NCI-H524 treated with DMSO at 0.1 percent for 48 hours (cell line): ENCODE measurements around the gene SEC24D.
A peak's percentile ranks its signal among the peaks of the same experiment; 100 is the strongest.
"Not testable (repeated sequence)": the region's sequence is repeated elsewhere in the genome, so short reads cannot be mapped to it uniquely, and the experiment has no call there.

Experiments used
- DNase-seq: peaks from one replicate; lab custom pipeline; 2025; lab: John Stamatoyannopoulos, UW

The SEC24D gene

GRCh38 chr4:118835571-118836300, at the start of gene SEC24D:
TSS of gene SEC24D (minus strand) at chr4:118836126. CDS start at chr4:118833696, 2,430 bp downstream.
- DNase-seq, result no peak

DNA sequence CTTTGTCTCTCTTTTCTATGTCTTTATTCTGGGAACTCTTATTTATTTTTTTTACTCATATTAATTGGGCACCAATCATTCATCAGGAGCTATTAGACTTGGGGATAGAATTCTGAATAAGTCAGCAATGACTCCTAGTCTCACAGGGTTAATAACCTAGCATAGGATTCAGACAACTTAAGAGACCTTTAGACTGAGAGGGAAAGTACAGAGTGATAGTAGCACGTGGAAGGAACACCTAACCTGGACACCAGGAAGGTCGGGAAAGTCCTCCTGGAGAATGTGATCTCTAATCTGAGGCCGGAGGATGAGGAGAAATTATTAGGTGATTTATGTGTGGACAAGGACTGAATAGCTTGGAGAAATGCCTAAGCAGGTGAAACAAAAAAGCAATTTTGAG, 48.8 kb upstream of the SEC24D start:
- DNase-seq, result no peak

DNA sequence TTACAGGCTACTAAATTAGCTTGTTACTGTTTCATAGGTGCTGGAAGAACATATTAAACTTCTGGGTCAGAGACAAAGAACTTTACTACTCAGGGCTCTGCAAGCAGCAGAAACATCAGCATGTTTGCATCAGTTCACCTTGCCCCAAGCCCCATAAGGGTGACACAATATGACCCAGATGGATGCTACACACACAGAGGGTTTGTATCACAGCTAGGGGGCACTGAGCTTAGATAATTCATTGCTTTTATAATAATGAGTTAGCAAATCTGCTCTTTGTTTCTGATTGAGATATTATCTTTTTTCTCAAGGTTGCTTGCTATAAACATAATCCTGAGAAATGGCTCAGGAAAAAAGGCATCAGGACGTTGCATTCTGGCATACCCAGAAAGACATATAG, 47.9 kb upstream of the SEC24D start:
- no peak for DNase-seq

GRCh38 chr4:118881512-118882146, 45.7 kb upstream of the SEC24D start:
- no peak for DNase-seq

DNA sequence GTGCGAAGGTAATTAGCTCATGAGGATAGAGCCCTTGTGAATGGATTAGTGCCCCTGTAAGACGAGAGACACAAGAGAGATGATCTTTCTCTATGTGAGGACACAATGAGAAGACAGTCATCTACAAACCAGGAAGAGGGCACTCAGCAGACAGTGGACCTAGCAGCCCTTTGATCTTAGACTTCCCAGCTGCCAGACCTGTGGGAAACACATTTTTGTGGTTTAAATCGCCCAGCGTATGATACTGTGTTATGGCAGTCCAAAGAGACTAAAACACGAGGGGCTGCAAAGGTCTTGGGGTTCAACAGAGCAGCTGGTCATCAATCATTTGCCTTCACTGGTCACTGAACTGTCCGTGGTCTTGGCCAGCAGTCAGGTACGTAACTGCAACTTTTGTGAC, 43.5 kb upstream of the SEC24D start:
- no peak for DNase-seq

- not testable (repeated sequence) for DNase-seq
Measured at GRCh38 chr4:118878507-118878906, 42.6 kb upstream of the SEC24D start.

DNA sequence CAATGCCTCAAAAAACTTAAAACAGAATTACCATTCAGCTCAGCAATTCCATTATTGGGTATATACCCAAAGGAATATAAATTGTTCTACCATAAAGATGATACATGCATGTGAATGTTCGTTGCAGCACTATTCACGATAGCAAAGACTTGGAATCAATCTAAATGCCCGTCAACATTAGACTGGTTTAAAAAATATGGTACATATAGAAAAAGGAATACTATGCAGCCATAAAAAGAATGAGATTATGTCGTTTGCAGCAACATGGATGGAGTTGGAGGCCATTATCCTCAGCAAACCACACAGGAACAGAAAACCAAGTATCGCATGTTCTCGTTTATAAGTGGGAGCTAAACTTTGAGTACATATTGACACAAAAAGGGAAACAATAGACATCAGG, 41.9 kb upstream of the SEC24D start:
- no peak for DNase-seq

DNA sequence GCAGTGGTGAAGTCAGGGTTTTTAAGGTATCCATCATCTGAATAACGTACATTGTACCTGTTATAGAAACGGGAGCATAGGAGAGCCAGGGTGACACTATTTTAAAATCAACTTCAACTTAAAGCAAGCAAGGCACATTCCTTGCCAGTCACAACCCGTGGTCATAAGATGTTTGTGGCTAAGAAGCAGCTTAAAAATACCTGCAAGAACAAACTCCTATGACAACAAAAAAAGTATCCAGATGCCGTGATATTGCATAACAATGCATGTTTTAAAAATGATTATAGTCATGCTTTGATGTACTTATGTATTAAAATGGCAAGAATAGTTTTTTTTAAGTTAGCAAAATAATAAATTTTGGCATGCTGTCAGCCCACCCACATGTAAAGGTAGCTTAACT, 36.3 kb upstream of the SEC24D start:
- DNase-seq, result no peak

DNA sequence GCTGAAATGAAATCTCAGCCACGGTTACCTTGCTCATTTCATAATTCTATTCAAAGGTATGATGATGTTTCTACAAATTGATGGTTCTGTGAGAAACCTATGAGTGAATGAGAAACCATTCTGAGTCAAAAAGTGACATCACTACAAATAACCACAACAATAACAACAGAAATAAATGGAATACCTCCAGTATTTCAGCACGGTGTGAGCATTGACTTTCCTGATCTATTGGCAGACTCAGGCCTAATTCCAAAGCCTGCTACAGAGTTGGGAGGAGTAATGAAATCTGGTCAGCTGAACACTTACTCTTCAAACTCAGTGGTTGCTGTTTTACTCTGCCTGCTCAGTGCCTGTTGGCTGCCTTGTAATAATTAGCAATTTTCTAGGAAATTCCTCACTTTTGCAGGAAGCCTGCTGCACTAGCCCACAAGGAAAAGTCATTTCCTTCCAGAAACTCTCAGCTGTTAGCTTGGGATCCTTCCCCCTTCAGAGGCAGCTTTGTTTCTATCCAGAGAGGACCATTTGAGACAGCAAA, 33.9 kb upstream of the SEC24D start:
- no peak for DNase-seq

DNA sequence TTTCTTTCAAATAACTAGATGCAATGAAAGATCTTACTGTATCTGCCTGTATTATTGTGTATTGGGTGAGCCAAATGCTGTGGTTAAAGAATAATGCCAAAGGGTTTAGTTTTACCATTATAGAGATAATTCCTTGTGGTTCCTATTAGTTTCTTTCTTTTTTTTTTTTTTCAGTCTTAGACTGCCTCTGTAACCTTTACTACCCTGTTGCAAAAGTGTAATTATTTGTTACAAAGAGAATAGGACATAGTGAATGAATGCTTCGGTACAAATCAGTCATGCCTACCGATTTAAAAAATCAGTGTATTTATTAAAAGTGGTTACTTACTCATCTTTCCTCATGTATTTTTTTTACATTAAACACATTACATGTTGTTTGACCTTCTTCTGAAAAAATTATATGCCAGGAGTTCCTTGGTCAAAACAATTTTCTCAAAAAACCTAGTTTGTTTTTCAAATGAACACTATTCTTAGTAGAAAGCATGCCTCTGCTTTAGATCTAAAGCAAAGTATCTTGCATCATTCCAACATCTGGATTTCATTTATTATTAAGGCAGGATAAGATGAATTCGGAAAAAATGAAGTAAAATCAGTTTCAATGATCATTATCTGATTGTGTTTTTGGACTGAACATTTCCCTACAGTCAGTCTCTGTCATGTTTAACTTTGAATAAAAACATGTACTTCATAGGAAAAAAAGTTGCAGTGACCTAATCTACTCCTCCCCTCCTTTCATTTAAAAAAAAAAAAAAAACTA, 31.6 kb upstream of the SEC24D start:
- DNase-seq, result no peak

- DNase-seq, result no peak
Measured at GRCh38 chr4:118866442-118866841, 30.5 kb upstream of the SEC24D start.

GRCh38 chr4:118865091-118865708, 29.3 kb upstream of the SEC24D start:
- peak; percentile 16 for DNase-seq

GRCh38 chr4:118858779-118859178, 22.9 kb upstream of the SEC24D start:
- DNase-seq, result no peak

- DNase-seq, result no peak
Measured at GRCh38 chr4:118857760-118858159, 21.8 kb upstream of the SEC24D start.

GRCh38 chr4:118850488-118851173, 14.7 kb upstream of the SEC24D start:
- no peak for DNase-seq

- DNase-seq, result no peak
Measured at GRCh38 chr4:118849867-118850487, 14.1 kb upstream of the SEC24D start.

- no peak for DNase-seq
Measured at GRCh38 chr4:118848901-118849300, 13.0 kb upstream of the SEC24D start.

- DNase-seq, result no peak
Measured at GRCh38 chr4:118848242-118848641, 12.3 kb upstream of the SEC24D start.

DNA sequence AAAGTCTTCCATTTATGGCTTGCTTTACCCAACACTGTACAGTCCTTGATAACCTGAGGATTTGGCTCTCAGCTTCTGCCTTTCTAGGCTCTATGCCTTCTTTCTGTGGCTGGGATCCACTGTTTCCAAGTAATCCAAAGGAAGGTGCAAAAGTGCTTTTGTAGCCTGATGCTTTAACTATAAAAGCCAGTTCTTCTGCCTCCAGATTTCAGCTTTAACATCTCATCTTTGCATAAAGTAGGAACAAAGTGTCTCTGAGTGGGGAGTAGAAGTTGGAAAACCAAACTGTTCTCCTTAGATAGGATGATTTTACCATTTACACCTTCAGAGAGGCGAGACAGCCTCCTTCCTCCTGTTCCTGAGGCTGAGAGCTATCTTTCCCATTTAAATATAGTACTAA, 11.1 kb upstream of the SEC24D start:
- DNase-seq, result no peak

DNA sequence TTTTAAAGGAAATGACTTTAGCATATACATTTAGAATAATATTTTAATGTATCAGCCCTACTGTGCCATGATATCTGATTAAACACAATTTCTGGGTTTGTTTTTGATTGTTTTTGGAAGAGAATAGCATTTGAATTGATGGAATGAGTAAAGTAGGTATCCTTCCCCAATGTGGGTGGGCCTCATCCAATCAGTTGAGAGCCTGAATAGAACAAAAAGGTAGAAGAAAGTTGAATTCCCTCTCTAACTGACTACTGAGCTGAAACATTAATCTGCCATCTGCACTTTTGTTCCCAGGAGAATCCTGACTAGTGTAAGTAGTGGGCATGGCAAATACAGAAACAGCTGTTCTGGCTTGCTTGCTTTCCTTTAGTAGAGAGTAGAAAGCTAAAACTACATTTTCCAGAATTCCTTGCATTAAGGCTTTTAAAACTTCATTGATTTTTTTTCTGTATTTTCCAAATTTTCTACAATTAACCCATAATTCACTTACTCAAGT, 9.7 kb upstream of the SEC24D start:
- peak; percentile 39 for DNase-seq

- DNase-seq, result no peak
Measured at GRCh38 chr4:118843237-118843636, 7.3 kb upstream of the SEC24D start.
